PFSK-1 (cell line): ENCODE data around the gene CUX1.

Experiments
- FOXP2 ChIP-seq: optimal IDR thresholded peaks from 2 replicates; pipeline ENCODE3; 2011; ENCODE audit warnings: borderline replicate concordance, control low read depth, inconsistent platforms; ENCODE audit not compliant: insufficient read depth; ENCODE audit errors: extremely low read length, extremely low read depth
- POLR2AphosphoS5 ChIP-seq: IDR thresholded peaks from 2 replicates; pipeline ENCODE4 v1.6.1; 2012; ENCODE audit warnings: low read depth, mild to moderate bottlenecking, control low read depth, low read length, moderate library complexity
- SIN3A ChIP-seq: IDR thresholded peaks from 2 replicates; pipeline ENCODE4 v1.6.1; 2012; ENCODE audit warnings: mild to moderate bottlenecking, low read length, moderate library complexity, borderline replicate concordance; ENCODE audit not compliant: insufficient read depth
- TAF1 ChIP-seq: IDR thresholded peaks from 2 replicates; pipeline ENCODE4 v1.6.1; 2012; ENCODE audit warnings: low read length, control low read depth, borderline replicate concordance; ENCODE audit not compliant: insufficient read depth
- TF ChIP-seq, protein P1 (sequence below), 2 experiments: IDR thresholded peaks; 2 replicates each; pipeline versions ENCODE4 v1.6.1 to v1.8.0; 2011 to 2012; ENCODE audit warnings: low read depth in 2 of 2, low read length in 2 of 2, control low read depth in 1 of 2, inconsistent platforms in 1 of 2, mild to moderate bottlenecking in 1 of 2, moderate library complexity in 1 of 2; ENCODE audit not compliant: insufficient read depth in 1 of 2

Gene CUX1

GRCh38 chr7:101916876-101917275 lies 99.5 kb downstream of the CUX1 start:
- TF ChIP-seq, protein P1, sequence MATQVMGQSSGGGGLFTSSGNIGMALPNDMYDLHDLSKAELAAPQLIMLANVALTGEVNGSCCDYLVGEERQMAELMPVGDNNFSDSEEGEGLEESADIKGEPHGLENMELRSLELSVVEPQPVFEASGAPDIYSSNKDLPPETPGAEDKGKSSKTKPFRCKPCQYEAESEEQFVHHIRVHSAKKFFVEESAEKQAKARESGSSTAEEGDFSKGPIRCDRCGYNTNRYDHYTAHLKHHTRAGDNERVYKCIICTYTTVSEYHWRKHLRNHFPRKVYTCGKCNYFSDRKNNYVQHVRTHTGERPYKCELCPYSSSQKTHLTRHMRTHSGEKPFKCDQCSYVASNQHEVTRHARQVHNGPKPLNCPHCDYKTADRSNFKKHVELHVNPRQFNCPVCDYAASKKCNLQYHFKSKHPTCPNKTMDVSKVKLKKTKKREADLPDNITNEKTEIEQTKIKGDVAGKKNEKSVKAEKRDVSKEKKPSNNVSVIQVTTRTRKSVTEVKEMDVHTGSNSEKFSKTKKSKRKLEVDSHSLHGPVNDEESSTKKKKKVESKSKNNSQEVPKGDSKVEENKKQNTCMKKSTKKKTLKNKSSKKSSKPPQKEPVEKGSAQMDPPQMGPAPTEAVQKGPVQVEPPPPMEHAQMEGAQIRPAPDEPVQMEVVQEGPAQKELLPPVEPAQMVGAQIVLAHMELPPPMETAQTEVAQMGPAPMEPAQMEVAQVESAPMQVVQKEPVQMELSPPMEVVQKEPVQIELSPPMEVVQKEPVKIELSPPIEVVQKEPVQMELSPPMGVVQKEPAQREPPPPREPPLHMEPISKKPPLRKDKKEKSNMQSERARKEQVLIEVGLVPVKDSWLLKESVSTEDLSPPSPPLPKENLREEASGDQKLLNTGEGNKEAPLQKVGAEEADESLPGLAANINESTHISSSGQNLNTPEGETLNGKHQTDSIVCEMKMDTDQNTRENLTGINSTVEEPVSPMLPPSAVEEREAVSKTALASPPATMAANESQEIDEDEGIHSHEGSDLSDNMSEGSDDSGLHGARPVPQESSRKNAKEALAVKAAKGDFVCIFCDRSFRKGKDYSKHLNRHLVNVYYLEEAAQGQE (IDR thresholded peaks at IDR 0.05; ENCODE audit: insufficient read depth in 1 of 2, low read depth in 2 of 2, low read length in 2 of 2) = no peak
- TF ChIP-seq POLR2AphosphoS5 = no peak
- TF ChIP-seq FOXP2 = no peak
- no peak for TF ChIP-seq TAF1
- no peak for TF ChIP-seq SIN3A

- TF ChIP-seq, protein P1 (IDR thresholded peaks at IDR 0.05; ENCODE audit: insufficient read depth in 1 of 2, low read depth in 2 of 2, low read length in 2 of 2) = no peak
- TF ChIP-seq TAF1 (no peak), SIN3A (no peak), FOXP2 (no peak), POLR2AphosphoS5 (no peak)
These were observed 100.1 kb downstream of the CUX1 start for GRCh38 chr7:101917566-101917965.

GRCh38 chr7:101918426-101918825 lies 101.0 kb downstream of the CUX1 start:
- no peak for TF ChIP-seq SIN3A
- no peak for TF ChIP-seq FOXP2
- no peak for TF ChIP-seq POLR2AphosphoS5
- TF ChIP-seq, protein P1 (IDR thresholded peaks at IDR 0.05; ENCODE audit: insufficient read depth in 1 of 2, low read depth in 2 of 2, low read length in 2 of 2) = no peak
- no peak for TF ChIP-seq TAF1

DNA sequence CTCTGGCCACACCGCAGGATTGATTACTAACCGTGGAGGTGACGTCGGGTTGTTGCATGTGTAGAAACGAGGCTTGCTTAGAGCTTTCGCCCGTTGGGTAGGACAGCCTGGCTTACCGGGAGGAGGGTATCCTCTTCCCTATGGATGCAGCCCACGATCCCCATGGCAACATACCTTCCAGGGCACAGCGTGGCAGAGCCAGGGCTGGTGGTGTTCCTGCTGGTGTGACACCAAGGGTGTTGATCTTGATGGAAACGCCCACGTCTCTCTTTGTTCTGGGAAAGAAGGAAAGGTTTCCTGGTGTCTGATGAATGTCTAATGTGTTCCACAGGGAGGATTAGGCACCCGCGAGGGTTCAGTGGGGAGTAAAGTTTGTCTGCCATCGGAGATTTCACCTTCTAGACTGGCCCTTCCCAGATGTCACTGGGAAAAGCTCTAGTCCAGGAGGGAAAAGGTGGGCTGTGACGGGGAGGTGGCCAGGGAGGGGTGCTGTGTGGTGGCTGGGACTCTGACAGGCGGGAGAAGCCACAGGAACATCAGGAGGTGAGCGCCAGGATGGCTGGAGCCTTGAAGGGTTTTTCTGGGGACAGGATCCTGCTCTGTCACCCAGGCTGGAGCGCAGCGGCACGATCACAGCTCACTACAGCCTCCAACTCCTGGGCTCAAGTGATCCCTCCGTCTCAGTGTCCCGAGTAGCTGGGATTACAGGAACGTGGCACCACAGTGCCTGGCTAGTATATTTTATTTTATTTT lies 102.1 kb downstream of the CUX1 start:
- TF ChIP-seq SIN3A (no peak), TAF1 (no peak), POLR2AphosphoS5 (no peak), FOXP2 (no peak)
- TF ChIP-seq, protein P1 (IDR thresholded peaks at IDR 0.05; ENCODE audit: insufficient read depth in 1 of 2, low read depth in 2 of 2, low read length in 2 of 2) = no peak

DNA sequence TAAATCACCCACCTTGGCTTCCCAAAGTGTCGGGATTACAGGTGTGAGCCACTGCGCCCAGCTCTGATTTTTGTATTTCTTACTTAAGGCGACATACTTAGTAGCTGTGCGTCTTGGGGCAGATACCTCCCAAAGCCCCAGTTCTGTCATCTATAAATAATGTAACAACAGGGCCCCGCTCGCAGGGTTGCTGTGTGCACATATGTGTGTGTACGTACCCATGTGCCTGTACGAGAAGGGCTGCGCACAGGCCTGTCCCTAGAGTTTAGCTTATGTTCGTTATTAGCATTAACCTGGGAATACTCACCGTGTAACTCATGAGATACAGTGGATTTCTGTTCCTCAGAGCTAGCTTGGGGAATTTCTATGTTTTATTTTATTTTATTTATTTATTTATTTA lies 103.6 kb downstream of the CUX1 start:
- TF ChIP-seq POLR2AphosphoS5 = no peak
- no peak for TF ChIP-seq TAF1
- TF ChIP-seq SIN3A = no peak
- TF ChIP-seq FOXP2 = no peak
- TF ChIP-seq, protein P1 (IDR thresholded peaks at IDR 0.05; ENCODE audit: insufficient read depth in 1 of 2, low read depth in 2 of 2, low read length in 2 of 2) = no peak
